Heart left ventricle (tissue), 16 donors: ENCODE data around the gene PRR5L. TPM values are rescaled to one million over a fixed set of nuclear protein-coding genes. Genes with fewer than 3 reads are reported as not detected.

ENCODE experiments used
- ATAC-seq, 4 donors: fragments of 200-7000 bp; cut with Tn5 transposase; one replicate each; pipeline ENCODE4 v1.9.1; 2020 to 2022; ENCODE audit warnings: moderate library complexity in 4 of 4, mild to moderate bottlenecking in 3 of 4, moderate number of reproducible peaks in 1 of 4
- DNase-seq, 5 donors: peaks; one replicate each; pipeline ENCODE4 v3.0.0-alpha.2; 2020
- H3K27ac ChIP-seq, 12 donors: fragments of 200-600 bp; sonication (generic) in 4 of 12; one replicate each; pipeline versions ENCODE4 v1.5.0 to v1.8.0; 2016 to 2022; ENCODE audit warnings: mild to moderate bottlenecking in 2 of 12
- H3K27me3 ChIP-seq, 9 donors: fragments of 200-600 bp; sonication (generic) in 2 of 9; one replicate each; pipeline versions ENCODE4 v1.5.1 to v1.8.0; 2016 to 2022; ENCODE audit warnings: mild to moderate bottlenecking in 3 of 9
- H3K36me3 ChIP-seq, 9 donors: fragments of 200-600 bp; sonication (generic) in 2 of 9; one replicate each; pipeline versions ENCODE4 v1.5.0 to v1.8.0; 2018 to 2022; ENCODE audit warnings: mild to moderate bottlenecking in 2 of 9
- H3K4me1 ChIP-seq, 12 donors: fragments of 200-600 bp; sonication (generic) in 4 of 12; one replicate each; pipeline versions ENCODE4 v1.5.0 to v1.8.0; 2016 to 2022; ENCODE audit warnings: mild to moderate bottlenecking in 3 of 12
- H3K4me3 ChIP-seq, 12 donors: fragments of 200-600 bp; sonication (generic) in 4 of 12; one replicate each; pipeline versions ENCODE4 v1.5.0 to v1.8.0; 2017 to 2022; ENCODE audit warnings: mild to moderate bottlenecking in 9 of 12, moderate library complexity in 4 of 12
- H3K9me3 ChIP-seq, 12 donors: fragments of 200-600 bp; sonication (generic) in 4 of 12; one replicate each; pipeline versions ENCODE4 v1.5.0 to v1.8.0; 2016 to 2022; ENCODE audit warnings: mild to moderate bottlenecking in 1 of 12
- CTCF ChIP-seq, 12 donors: fragments of 200-600 bp; sonication (generic) in 4 of 12; IDR thresholded peaks; one replicate each; pipeline versions ENCODE4 v1.5.0 to v1.8.0; 2018 to 2022; ENCODE audit warnings: antibody characterized with exemption in 12 of 12, mild to moderate bottlenecking in 5 of 12
- POLR2A ChIP-seq, 2 donors: fragments of 450-650 bp; IDR thresholded peaks; one replicate each; pipeline ENCODE4 v1.6.1; 2017; ENCODE audit warnings: antibody characterized with exemption in 2 of 2, mild to moderate bottlenecking in 2 of 2, moderate library complexity in 2 of 2
- WGBS, 4 donors: extraction: QIAGEN DNeasy Blood & Tissue Kit in 2 of 4; methylation state at CpG; one replicate each; pipeline versions ENCODE4 v1.1.5 to v1.1.7; 2013 to 2018; 5-methylcytosine and 5-hydroxymethylcytosine counted together
- intact Hi-C, 10 donors: fragments of 100-400 bp; cut with DNase I; formaldehyde crosslinking; loops; one replicate each; pipeline versions ENCODE4 v1.11.1 to v1.14.2; 2022
- polyA plus RNA-seq, 2 donors: library from polyadenylated mRNA; stranded (reverse); fragments of 200-250 nt; gene quantifications; one replicate each; pipeline ENCODE4 v1.2.3, GENCODE V29; 2013
- total RNA-seq, 9 donors: library from RNA; depleted of rRNA in 2 of 9; stranded (reverse); fragments of >200 nt in 2 of 9; fragmentation: NEBNext Ultra II Directional in 3 of 9; extraction: Animal tissue kit (Norgen Biotek cat#: 25700) in 3 of 9; gene quantifications; one replicate each; pipeline versions ENCODE4 v1.1.0 to v1.2.4, GENCODE V29; 2016 to 2023
- donor health status: ischemic (EF 13 %, LVEDD 7.1; RV severe dilation, severe dysfunction).
- donor health status: healthy with polysubstance abuse.
- donor health status: DM: no; HTN: yes; CAD: no.
- donor health status: DM: no; HTN: no; CAD: no.
- donor health status: ischemic (EF 25% LVEDD 6.9; RV normal size, moderate dysfunction).
- donor health status: ischemic (EF 25% LVEDD 5.7; RV mildly dilated, moderate dysfunction).
- donor health status: healthy.
- donor health status: DM: yes; HTN: yes; CAD: no.
- donor health status: ischemic (EF 35%, LVEDD 5.7; RV mildly dilated, moderate dysfunction).
- donor health status: nonischemic (EF 11% LVEDD 7.7; RV severe dilation, severe dysfunction).
- donor health status: DM: yes; HTN: yes; CAD: no.
- donor health status: PGD.
- donor health status: ischemic (EF 29% LVEDD 5.4; RV normal size, mild dysfunction).
- donor health status: nonischemic (EF 23%, LVEDD 6.1; RV moderate dilation, normal function).

The PRR5L gene
- total and polyA plus RNA-seq, 11 donors: 0.61 to 17.8 (median 3.1) TPM

- Histone ChIP-seq H3K9me3 (no peaks in the 10 kb centered on the region), H3K36me3 (no peaks in the 10 kb centered on the region), H3K4me1 (peaks cover 0 to 37% (median 0%) of the 10 kb centered on the region in 12 donors), H3K27ac (peak overlapping the region in 1 of 12 donors; percentile 32), H3K4me3 (no peak overlapping the region), H3K27me3 (peaks cover 0 to 6% (median 0%) of the 10 kb centered on the region in 9 donors)
- TF ChIP-seq CTCF (IDR thresholded peaks at IDR 0.05) (no peak), POLR2A (IDR thresholded peaks at IDR 0.05) (no peak)
- DNase-seq (peak in 1 of 5 donors; percentile 36), ATAC-seq (no peak)
- 79 to 87% (median 84%) methylated on average over 2 of the region's 2 CpGs for WGBS, 4 donors
- intact Hi-C loops: no loop called here
These were observed 60.1 kb downstream of the PRR5L start for GRCh38 chr11:36356201-36356600.

- intact Hi-C loops: no loop called here
These were observed 61.7 kb downstream of the PRR5L start for GRCh38 chr11:36357831-36358230.

GRCh38 chr11:36358436-36358835, 62.3 kb downstream of the PRR5L start:
- no peaks in the 10 kb centered on the region for H3K9me3 ChIP-seq
- ATAC-seq: no peak
- WGBS, 4 donors: 90 to 97% (median 96%) methylated on average over 3 of the region's 3 CpGs
- H3K36me3 ChIP-seq: no peaks in the 10 kb centered on the region
- peaks cover 0 to 6% (median 0%) of the 10 kb centered on the region in 9 donors for H3K27me3 ChIP-seq
- peaks cover 0 to 58% (median 0%) of the 10 kb centered on the region in 12 donors for H3K4me1 ChIP-seq
- no peak overlapping the region for H3K4me3 ChIP-seq
- DNase-seq: no peak
- intact Hi-C loops: no loop called here
- no peak for TF ChIP-seq POLR2A (IDR thresholded peaks at IDR 0.05)
- no peak for TF ChIP-seq CTCF (IDR thresholded peaks at IDR 0.05)
- no peak overlapping the region for H3K27ac ChIP-seq

More at GRCh38 chr11:36357831-36358230, 61.7 kb downstream of the PRR5L start:
- no peak overlapping the region for H3K4me3 ChIP-seq
- DNase-seq (no peak), ATAC-seq (no peak)
- WGBS, 4 donors: 39 to 57% (median 43%) methylated on average over 2 of the region's 2 CpGs
- no peaks in the 10 kb centered on the region for H3K9me3 ChIP-seq
- H3K36me3 ChIP-seq: no peaks in the 10 kb centered on the region
- TF ChIP-seq CTCF (IDR thresholded peaks at IDR 0.05): no peak
- no peak for TF ChIP-seq POLR2A (IDR thresholded peaks at IDR 0.05)
- H3K27ac ChIP-seq: no peak overlapping the region
- H3K4me1 ChIP-seq: peaks cover 0 to 52% (median 0%) of the 10 kb centered on the region in 12 donors
- peaks cover 0 to 6% (median 0%) of the 10 kb centered on the region in 9 donors for H3K27me3 ChIP-seq

GRCh38 chr11:36360318-36360717, 64.2 kb downstream of the PRR5L start:
- no peak overlapping the region for H3K27ac ChIP-seq
- no peak for TF ChIP-seq CTCF (IDR thresholded peaks at IDR 0.05)
- TF ChIP-seq POLR2A (IDR thresholded peaks at IDR 0.05): no peak
- no peaks in the 10 kb centered on the region for H3K36me3 ChIP-seq
- no peaks in the 10 kb centered on the region for H3K9me3 ChIP-seq
- no peak overlapping the region for H3K4me3 ChIP-seq
- peaks cover 0 to 63% (median 0%) of the 10 kb centered on the region in 12 donors for H3K4me1 ChIP-seq
- 93 to 100% (median 94%) methylated on average over 3 of the region's 3 CpGs for WGBS, 4 donors
- intact Hi-C loops: loop anchor here in 1 of 10 donors (10.0 kb wide), 1 partner anchor 46 kb away; no protein-coding TSS in a partner anchor
- no peak for ATAC-seq
- H3K27me3 ChIP-seq: peaks cover 0 to 6% (median 0%) of the 10 kb centered on the region in 9 donors
- no peak for DNase-seq
